K562 (cell line): ENCODE measurements around the gene CADM2. TPM values are rescaled to one million over a fixed set of nuclear protein-coding genes. Genes with fewer than 3 reads are reported as not detected.

ENCODE experiments used
- ATAC-seq: fragments of 200-7000 bp; cut with Tn5 transposase; 3 replicates; pipeline ENCODE4 v1.9.1; 2020; ENCODE audit warnings: moderate library complexity
- BruUV-seq: library from RNA; stranded (reverse); fragments of 400-500 nt; replicated peaks from 2 replicates; lab custom pipeline; 2021; lab: Mats Ljungman, UMichigan
- CTCF ChIA-PET: fragments of 300-600 bp; formaldehyde crosslinking; extraction: SDS; loops from one replicate; lab custom pipeline; 2021; ENCODE audit warnings: low intra/inter-chr PET ratio; lab: Yijun Ruan, JAX
- POLR2A ChIA-PET: fragments of 300-600, 350-650 bp; sonication (Branson Sonifier 250); formaldehyde crosslinking; extraction: SDS; loops from one replicate; lab custom pipeline; 2021; ENCODE audit warnings: antibody characterized with exemption, inconsistent platforms; lab: Yijun Ruan, JAX
- DNase-seq, 4 experiments: peaks; one replicate each; pipeline versions ENCODE4 v3.0.0 to v3.0.0-alpha.2; 2011 to 2018; ENCODE audit warnings: low spot score in 3 of 4, mixed read lengths in 3 of 4; ENCODE audit errors: extremely low read depth in 1 of 4
- FAIRE-seq: peaks from 2 replicates; lab custom pipeline; 2011; peaks lifted over from hg19 to GRCh38; lab: Jason Lieb, UNC
- H2AFZ ChIP-seq: 2 replicates; pipeline ENCODE4 v1.6.0; 2011; ENCODE audit warnings: low read depth, low read length, control low read depth, inconsistent platforms
- H3K27ac ChIP-seq: fragments of 200-600 bp; 3 replicates; pipeline ENCODE4 v1.8.0; 2011; ENCODE audit warnings: low read depth, mild to moderate bottlenecking, control low read depth, inconsistent platforms, low read length, moderate library complexity, mixed read lengths; ENCODE audit errors: extremely low read depth
- H3K27me3 ChIP-seq, 2 experiments: fragments of 300-600 bp in 1 of 2; 2 replicates in 1 of 2; 3 replicates in 1 of 2; pipeline versions ENCODE4 v1.6.0 to v1.8.0; 2011; ENCODE audit warnings: inconsistent platforms in 2 of 2, low read length in 2 of 2, mild to moderate bottlenecking in 1 of 2, mixed read lengths in 1 of 2, moderate library complexity in 1 of 2; ENCODE audit not compliant: control insufficient read depth in 2 of 2, insufficient read depth in 2 of 2
- H3K36me3 ChIP-seq: fragments of 300-600 bp; 3 replicates; pipeline ENCODE4 v1.8.0; 2011; ENCODE audit warnings: mild to moderate bottlenecking, low read length, inconsistent platforms; ENCODE audit not compliant: control insufficient read depth, insufficient read depth
- H3K4me1 ChIP-seq, 2 experiments: fragments of 200-600 bp in 1 of 2; replicated peaks in 1 of 2; 2 replicates in 1 of 2; 3 replicates in 1 of 2; pipeline versions ENCODE4 v1.5.1 to v1.8.0; 2011; ENCODE audit warnings: inconsistent platforms in 2 of 2, low read length in 2 of 2, mild to moderate bottlenecking in 1 of 2, mixed read lengths in 1 of 2, moderate library complexity in 1 of 2; ENCODE audit not compliant: control insufficient read depth in 2 of 2, insufficient read depth in 2 of 2
- H3K4me2 ChIP-seq: 2 replicates; pipeline ENCODE4 v1.6.1; 2011; ENCODE audit warnings: low read length, control low read depth, inconsistent platforms, mixed read lengths; ENCODE audit not compliant: insufficient read depth
- H3K4me3 ChIP-seq: fragments of 200-600 bp; sonication (generic), shearing (Covaris generic); 2 replicates; pipeline ENCODE4 v1.5.1; 2016; ENCODE audit warnings: control low read depth, inconsistent platforms
- H3K79me2 ChIP-seq: fragments of 200-600 bp; 3 replicates; pipeline ENCODE4 v1.8.0; 2011; ENCODE audit warnings: low read length, inconsistent platforms; ENCODE audit not compliant: control insufficient read depth, insufficient read depth
- H3K9ac ChIP-seq, 2 experiments: 2 replicates each; pipeline versions ENCODE4 v1.6.0 to v1.6.1; 2011; ENCODE audit warnings: low read depth in 2 of 2, low read length in 2 of 2, control low read depth in 1 of 2, inconsistent platforms in 1 of 2, mild to moderate bottlenecking in 1 of 2, mixed read lengths in 1 of 2; ENCODE audit not compliant: insufficient read depth in 1 of 2
- H3K9me1 ChIP-seq: one replicate; pipeline ENCODE4 v1.6.0; 2011; ENCODE audit warnings: inconsistent platforms, mild to moderate bottlenecking, low read length, moderate library complexity; ENCODE audit not compliant: control insufficient read depth, insufficient read depth
- H3K9me3 ChIP-seq: replicated peaks from 2 replicates; pipeline ENCODE4 v1.5.1; 2011; ENCODE audit warnings: low read depth, low read length, inconsistent platforms; ENCODE audit not compliant: control insufficient read depth, insufficient read depth
- H4K20me1 ChIP-seq: replicated peaks from 2 replicates; pipeline ENCODE4 v1.6.1; 2011; ENCODE audit warnings: low read length, inconsistent platforms, mixed read lengths; ENCODE audit not compliant: control insufficient read depth, insufficient read depth
- ARNT ChIP-seq, 2 experiments: fragments of 450-650 bp; IDR thresholded peaks; 2 replicates each; pipeline ENCODE4 v1.6.1; 2016; ENCODE audit warnings: mild to moderate bottlenecking in 1 of 2
- BCLAF1 ChIP-seq, 2 experiments: fragments of 450-650 bp in 1 of 2; IDR thresholded peaks; 2 replicates each; pipeline ENCODE4 v1.6.1; 2011 to 2017; ENCODE audit warnings: low read depth in 2 of 2, antibody characterized with exemption in 1 of 2, borderline replicate concordance in 1 of 2, low read length in 1 of 2, mild to moderate bottlenecking in 1 of 2, mixed read lengths in 1 of 2; ENCODE audit not compliant: control insufficient read depth in 1 of 2
- CREBBP ChIP-seq: IDR thresholded peaks from one replicate; pipeline ENCODE4 v1.6.1; 2012; ENCODE audit warnings: low read depth, mild to moderate bottlenecking, control low read depth, inconsistent platforms, low read length
- FOXK1 ChIP-seq: sonication (generic); formaldehyde crosslinking; IDR thresholded peaks from 2 replicates; pipeline ENCODE4 v1.8.0; 2022; ENCODE audit warnings: missing genetic modification reagents, mild to moderate bottlenecking, borderline replicate concordance
- MCM5 ChIP-seq: fragments of 450-650 bp; IDR thresholded peaks from 2 replicates; pipeline ENCODE4 v1.6.1; 2016; ENCODE audit warnings: low read depth
- RBM14 ChIP-seq: fragments of 200-400 bp; formaldehyde crosslinking; IDR thresholded peaks from 2 replicates; pipeline ENCODE4 v1.6.1; 2018; ENCODE audit warnings: low read depth, mild to moderate bottlenecking, low read length, moderate library complexity, borderline replicate concordance; ENCODE audit not compliant: insufficient read depth
- RNF2 ChIP-seq: sonication (generic); IDR thresholded peaks from 2 replicates; pipeline ENCODE4 v1.6.1; 2016
- SP2 ChIP-seq: IDR thresholded peaks from 2 replicates; pipeline ENCODE4 v1.6.1; 2011; ENCODE audit warnings: mild to moderate bottlenecking, low read depth, low read length, moderate library complexity; ENCODE audit not compliant: poor library complexity, severe bottlenecking; ENCODE audit errors: extremely low read depth
- STAG1 ChIP-seq: sonication (generic); formaldehyde crosslinking; IDR thresholded peaks from 2 replicates; pipeline ENCODE4 v1.5.0; 2020; ENCODE audit warnings: missing genetic modification reagents, borderline replicate concordance
- ZC3H8 ChIP-seq: fragments of 450-650 bp; IDR thresholded peaks from 2 replicates; pipeline ENCODE4 v1.6.1; 2017
- ZFP36 ChIP-seq: fragments of 150-350 bp; IDR thresholded peaks from 2 replicates; pipeline ENCODE4 v1.6.1; 2018; ENCODE audit warnings: low read length, low read depth; ENCODE audit not compliant: partially characterized antibody
- ZNF197 ChIP-seq: fragments of 200-800 bp; sonication (Bioruptor generic); IDR thresholded peaks from 2 replicates; pipeline ENCODE4 v1.6.1; 2016; ENCODE audit warnings: low read depth, missing genetic modification characterization, missing compliant biosample characterization
- ZNF239 ChIP-seq: fragments of 250-450 bp; sonication (Bioruptor Pico); IDR thresholded peaks from 2 replicates; pipeline ENCODE4 v1.4.0; 2020; ENCODE audit warnings: mild to moderate bottlenecking
- ZNF253 ChIP-seq: fragments of 250-450 bp; sonication (Bioruptor Pico); conservative IDR thresholded peaks from 2 replicates; pipeline ENCODE4 v1.6.1; 2021; ENCODE audit warnings: mild to moderate bottlenecking
- WGBS: fragments of 100-300 bp; shearing (Covaris generic); methylation state at CpG from one replicate; pipeline ENCODE4 v1.1.6; 2016; ENCODE audit warnings: low coverage, mixed read lengths; ENCODE audit not compliant: insufficient coverage; ENCODE audit errors: missing lambda C conversion rate; 5-methylcytosine and 5-hydroxymethylcytosine counted together
- in situ Hi-C: fragments of 300-500 bp; cut with MboI; formaldehyde crosslinking; loops from 4 replicates; pipeline ENCODE4 v1.15.0; 2018; ENCODE audit warnings: inconsistent platforms, mixed read lengths
- intact Hi-C: fragments of 100-400 bp; cut with micrococcal nuclease; formaldehyde crosslinking; loops from 2 replicates; pipeline ENCODE4 v1.14.2; 2022
- polyA plus RNA-seq, 8 experiments: library from polyadenylated mRNA; depleted of rRNA in 4 of 8; stranded (reverse) in 5 of 8; unstranded in 3 of 8; fragments of >200 nt; fragmentation: Nextera tagmentation in 2 of 8; fragmentation: Illumina TruSeq in 1 of 8; extraction: Ambion mirVana in 2 of 8; extraction: Trizol in 1 of 8; gene quantifications; 2 replicates each; pipeline versions ENCODE4 v1.2.1 to v1.2.3, GENCODE V29; 2011 to 2014; ENCODE audit warnings: inconsistent platforms in 1 of 8, missing spikeins in 1 of 8
- total RNA-seq, 7 experiments: library from RNA; depleted of rRNA in 6 of 7; stranded (reverse); fragments of >200 nt in 6 of 7; fragmentation: Illumina TruSeq in 2 of 7; extraction: Trizol in 2 of 7; gene quantifications; 2 replicates each; pipeline versions ENCODE4 v1.2.1 to v1.2.3, GENCODE V29; 2011 to 2021; ENCODE audit warnings: low replicate concordance in 1 of 7
- TF ChIP-seq, protein P1 (sequence below): sonication (generic); formaldehyde crosslinking; IDR thresholded peaks from 2 replicates; pipeline ENCODE4 v1.8.0; 2023; ENCODE audit warnings: mild to moderate bottlenecking, missing genetic modification reagents
- TF ChIP-seq, protein P2 (sequence below): fragments of 450-650 bp; IDR thresholded peaks from 2 replicates; pipeline ENCODE4 v1.6.1; 2016; ENCODE audit warnings: low read depth, mild to moderate bottlenecking, moderate library complexity

CADM2 gene
- total and polyA plus RNA-seq, 9 of the 15 experiments (the other 6 are each of a cell fraction or from before 2014, with no cell fraction given): 0.11 to 3.2 (median 0.95) TPM

GRCh38 chr3:85030052-85030451 is 71.3 kb downstream of the CADM2 start:
- Histone ChIP-seq H3K27ac (no peak overlapping the region), H3K27me3 (no peaks in the 10 kb centered on the region), H3K4me2 (no peak overlapping the region), H3K9me1 (no peaks in the 10 kb centered on the region), H3K9ac (no peak overlapping the region), H2AFZ (no peak overlapping the region), H3K79me2 (no peaks in the 10 kb centered on the region), H3K4me1 (no peaks in the 10 kb centered on the region), H4K20me1 (no peaks in the 10 kb centered on the region), H3K9me3 (no peaks in the 10 kb centered on the region), H3K4me3 (no peak overlapping the region), H3K36me3 (no peaks in the 10 kb centered on the region)
- DNase-seq (no peak), FAIRE-seq (no peak), ATAC-seq (no peak)
- 3% methylated on average over 7 of the region's 7 CpGs for WGBS
- TF ChIP-seq ZNF197 (CRISPR knock-in tag) (no peak), ZNF253 (CRISPR knock-in tag) (no peak), RBM14 (no peak), ZFP36 (no peak), CREBBP (no peak), STAG1 (CRISPR knock-in tag) (no peak), ZNF239 (CRISPR knock-in tag) (no peak), SP2 (no peak), FOXK1 (CRISPR knock-in tag) (no peak), RNF2 (no peak), ZC3H8 (no peak), MCM5 (no peak), ARNT (IDR thresholded peaks at IDR 0.05) (no peak), BCLAF1 (IDR thresholded peaks at IDR 0.05; ENCODE audit: borderline replicate concordance in 1 of 2, control insufficient read depth in 1 of 2, low read depth in 2 of 2, low read length in 1 of 2) (no peak)
- TF ChIP-seq, protein P1, sequence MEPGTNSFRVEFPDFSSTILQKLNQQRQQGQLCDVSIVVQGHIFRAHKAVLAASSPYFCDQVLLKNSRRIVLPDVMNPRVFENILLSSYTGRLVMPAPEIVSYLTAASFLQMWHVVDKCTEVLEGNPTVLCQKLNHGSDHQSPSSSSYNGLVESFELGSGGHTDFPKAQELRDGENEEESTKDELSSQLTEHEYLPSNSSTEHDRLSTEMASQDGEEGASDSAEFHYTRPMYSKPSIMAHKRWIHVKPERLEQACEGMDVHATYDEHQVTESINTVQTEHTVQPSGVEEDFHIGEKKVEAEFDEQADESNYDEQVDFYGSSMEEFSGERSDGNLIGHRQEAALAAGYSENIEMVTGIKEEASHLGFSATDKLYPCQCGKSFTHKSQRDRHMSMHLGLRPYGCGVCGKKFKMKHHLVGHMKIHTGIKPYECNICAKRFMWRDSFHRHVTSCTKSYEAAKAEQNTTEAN (CRISPR knock-in tag): no peak
- TF ChIP-seq, protein P2, sequence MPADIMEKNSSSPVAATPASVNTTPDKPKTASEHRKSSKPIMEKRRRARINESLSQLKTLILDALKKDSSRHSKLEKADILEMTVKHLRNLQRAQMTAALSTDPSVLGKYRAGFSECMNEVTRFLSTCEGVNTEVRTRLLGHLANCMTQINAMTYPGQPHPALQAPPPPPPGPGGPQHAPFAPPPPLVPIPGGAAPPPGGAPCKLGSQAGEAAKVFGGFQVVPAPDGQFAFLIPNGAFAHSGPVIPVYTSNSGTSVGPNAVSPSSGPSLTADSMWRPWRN: no peak
- in situ Hi-C loops (no loop called here), intact Hi-C loops (no loop called here)
- ChIA-PET POLR2A (no interaction called here), CTCF (no interaction called here)
- no TSS peak for BruUV-seq
